HEK293 (cell line): Measurements from ENCODE around the gene LITAFD.

Experiments used
- ZBTB7A ChIP-seq: fragments of 450-650 bp; formaldehyde crosslinking; IDR thresholded peaks from 2 replicates; pipeline ENCODE4 v1.5.1; 2016; ENCODE audit warnings: low read depth, missing biosample characterization, missing genetic modification characterization
- ZBTB8A ChIP-seq: fragments of 450-650 bp; formaldehyde crosslinking; IDR thresholded peaks from 2 replicates; pipeline ENCODE4 v1.5.1; 2016; ENCODE audit warnings: missing biosample characterization, missing genetic modification characterization
- ZEB2 ChIP-seq: fragments of 450-650 bp; formaldehyde crosslinking; IDR thresholded peaks from 2 replicates; pipeline ENCODE4 v1.5.1; 2016; ENCODE audit warnings: missing biosample characterization, missing genetic modification characterization
- ZNF138 ChIP-seq: fragments of 450-650 bp; formaldehyde crosslinking; IDR thresholded peaks from 2 replicates; pipeline ENCODE4 v1.5.1; 2016; ENCODE audit warnings: missing biosample characterization, missing genetic modification characterization, borderline replicate concordance
- TF ChIP-seq, protein P1 (sequence below): fragments of 450-650 bp; formaldehyde crosslinking; IDR thresholded peaks from 2 replicates; pipeline ENCODE4 v1.5.1; 2017; ENCODE audit warnings: missing biosample characterization, missing genetic modification characterization
- TF ChIP-seq, protein P2 (sequence below): fragments of 450-650 bp; formaldehyde crosslinking; IDR thresholded peaks from 2 replicates; pipeline ENCODE4 v1.5.1; 2016; ENCODE audit warnings: missing biosample characterization, missing genetic modification characterization
- TF ChIP-seq, protein P3 (sequence below): fragments of 450-650 bp; formaldehyde crosslinking; IDR thresholded peaks from 2 replicates; pipeline ENCODE4 v1.5.1; 2016; ENCODE audit warnings: missing biosample characterization, missing genetic modification characterization

DNA sequence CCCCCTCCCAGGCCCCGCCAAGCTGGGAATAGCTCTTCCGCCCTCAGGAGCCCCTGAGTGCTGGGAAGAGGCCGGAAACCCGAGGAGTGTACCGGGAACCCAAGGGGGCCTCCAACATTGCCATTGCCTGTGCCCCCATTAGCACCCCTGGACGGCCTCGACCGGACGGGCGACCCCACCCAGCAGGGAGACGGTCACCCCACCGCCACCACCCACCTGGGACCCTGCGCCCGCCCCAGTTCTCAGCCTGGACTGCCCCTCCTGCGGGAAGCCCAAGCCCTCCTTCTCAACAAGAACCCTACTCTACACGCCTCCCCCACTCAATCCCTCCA lies 15.3 kb upstream of the LITAFD start:
- TF ChIP-seq, protein P1, sequence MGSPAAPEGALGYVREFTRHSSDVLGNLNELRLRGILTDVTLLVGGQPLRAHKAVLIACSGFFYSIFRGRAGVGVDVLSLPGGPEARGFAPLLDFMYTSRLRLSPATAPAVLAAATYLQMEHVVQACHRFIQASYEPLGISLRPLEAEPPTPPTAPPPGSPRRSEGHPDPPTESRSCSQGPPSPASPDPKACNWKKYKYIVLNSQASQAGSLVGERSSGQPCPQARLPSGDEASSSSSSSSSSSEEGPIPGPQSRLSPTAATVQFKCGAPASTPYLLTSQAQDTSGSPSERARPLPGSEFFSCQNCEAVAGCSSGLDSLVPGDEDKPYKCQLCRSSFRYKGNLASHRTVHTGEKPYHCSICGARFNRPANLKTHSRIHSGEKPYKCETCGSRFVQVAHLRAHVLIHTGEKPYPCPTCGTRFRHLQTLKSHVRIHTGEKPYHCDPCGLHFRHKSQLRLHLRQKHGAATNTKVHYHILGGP (tag by site-specific recombination), result no peak
- TF ChIP-seq ZEB2 (tag by site-specific recombination), result no peak
- no peak for TF ChIP-seq ZBTB7A (tag by site-specific recombination)
- TF ChIP-seq ZBTB8A, result no peak
- TF ChIP-seq, protein P2, sequence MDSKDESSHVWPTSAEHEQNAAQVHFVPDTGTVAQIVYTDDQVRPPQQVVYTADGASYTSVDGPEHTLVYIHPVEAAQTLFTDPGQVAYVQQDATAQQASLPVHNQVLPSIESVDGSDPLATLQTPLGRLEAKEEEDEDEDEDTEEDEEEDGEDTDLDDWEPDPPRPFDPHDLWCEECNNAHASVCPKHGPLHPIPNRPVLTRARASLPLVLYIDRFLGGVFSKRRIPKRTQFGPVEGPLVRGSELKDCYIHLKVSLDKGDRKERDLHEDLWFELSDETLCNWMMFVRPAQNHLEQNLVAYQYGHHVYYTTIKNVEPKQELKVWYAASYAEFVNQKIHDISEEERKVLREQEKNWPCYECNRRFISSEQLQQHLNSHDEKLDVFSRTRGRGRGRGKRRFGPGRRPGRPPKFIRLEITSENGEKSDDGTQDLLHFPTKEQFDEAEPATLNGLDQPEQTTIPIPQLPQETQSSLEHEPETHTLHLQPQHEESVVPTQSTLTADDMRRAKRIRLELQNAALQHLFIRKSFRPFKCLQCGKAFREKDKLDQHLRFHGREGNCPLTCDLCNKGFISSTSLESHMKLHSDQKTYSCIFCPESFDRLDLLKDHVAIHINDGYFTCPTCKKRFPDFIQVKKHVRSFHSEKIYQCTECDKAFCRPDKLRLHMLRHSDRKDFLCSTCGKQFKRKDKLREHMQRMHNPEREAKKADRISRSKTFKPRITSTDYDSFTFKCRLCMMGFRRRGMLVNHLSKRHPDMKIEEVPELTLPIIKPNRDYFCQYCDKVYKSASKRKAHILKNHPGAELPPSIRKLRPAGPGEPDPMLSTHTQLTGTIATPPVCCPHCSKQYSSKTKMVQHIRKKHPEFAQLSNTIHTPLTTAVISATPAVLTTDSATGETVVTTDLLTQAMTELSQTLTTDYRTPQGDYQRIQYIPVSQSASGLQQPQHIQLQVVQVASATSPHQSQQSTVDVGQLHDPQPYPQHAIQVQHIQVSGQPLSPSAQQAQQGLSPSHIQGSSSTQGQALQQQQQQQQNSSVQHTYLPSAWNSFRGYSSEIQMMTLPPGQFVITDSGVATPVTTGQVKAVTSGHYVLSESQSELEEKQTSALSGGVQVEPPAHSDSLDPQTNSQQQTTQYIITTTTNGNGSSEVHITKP, result no peak
- TF ChIP-seq, protein P3, sequence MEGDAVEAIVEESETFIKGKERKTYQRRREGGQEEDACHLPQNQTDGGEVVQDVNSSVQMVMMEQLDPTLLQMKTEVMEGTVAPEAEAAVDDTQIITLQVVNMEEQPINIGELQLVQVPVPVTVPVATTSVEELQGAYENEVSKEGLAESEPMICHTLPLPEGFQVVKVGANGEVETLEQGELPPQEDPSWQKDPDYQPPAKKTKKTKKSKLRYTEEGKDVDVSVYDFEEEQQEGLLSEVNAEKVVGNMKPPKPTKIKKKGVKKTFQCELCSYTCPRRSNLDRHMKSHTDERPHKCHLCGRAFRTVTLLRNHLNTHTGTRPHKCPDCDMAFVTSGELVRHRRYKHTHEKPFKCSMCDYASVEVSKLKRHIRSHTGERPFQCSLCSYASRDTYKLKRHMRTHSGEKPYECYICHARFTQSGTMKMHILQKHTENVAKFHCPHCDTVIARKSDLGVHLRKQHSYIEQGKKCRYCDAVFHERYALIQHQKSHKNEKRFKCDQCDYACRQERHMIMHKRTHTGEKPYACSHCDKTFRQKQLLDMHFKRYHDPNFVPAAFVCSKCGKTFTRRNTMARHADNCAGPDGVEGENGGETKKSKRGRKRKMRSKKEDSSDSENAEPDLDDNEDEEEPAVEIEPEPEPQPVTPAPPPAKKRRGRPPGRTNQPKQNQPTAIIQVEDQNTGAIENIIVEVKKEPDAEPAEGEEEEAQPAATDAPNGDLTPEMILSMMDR (tag by site-specific recombination), result no peak
- TF ChIP-seq ZNF138 (tag by site-specific recombination), result no peak
